ENCODE data around the gene PALLD. TPM values are rescaled to one million over a fixed set of nuclear protein-coding genes. Genes with fewer than 3 reads are reported as not detected.
A peak's percentile ranks its signal among the peaks of the same experiment; 100 is the strongest.

PALLD gene
- total and polyA plus RNA-seq, 12 donors, result 169 to 1,537 (median 667) TPM

DNA sequence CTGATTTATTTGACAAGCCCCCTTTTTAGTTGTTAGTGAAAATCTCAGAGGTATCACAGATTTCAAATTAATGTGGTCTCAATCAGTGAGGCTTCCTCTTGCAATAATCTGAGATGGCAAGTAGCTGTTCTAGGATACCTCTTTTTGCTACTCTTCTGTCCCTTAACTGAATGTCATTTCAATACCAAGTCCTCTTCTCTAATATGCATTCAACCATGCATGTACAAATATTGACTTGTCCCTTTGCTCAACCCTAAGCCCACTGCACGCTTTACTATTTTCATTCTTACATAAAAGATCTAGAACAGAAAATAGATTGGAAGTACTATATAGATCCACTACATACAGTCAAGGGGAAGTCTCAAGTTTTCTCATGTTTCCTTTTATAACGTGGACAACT, 349.0 kb downstream of the PALLD start:
- 81 to 86% methylated on average over 2 of the region's 2 CpGs for WGBS, 2 donors
- Histone ChIP-seq H3K36me3 (no peaks in the 10 kb centered on the region), H3K27ac (peak overlapping the region in 4 of 10 donors; percentile 3 to 91 (median 56)), H3K4me1 (peaks cover 13 to 99% (median 80%) of the 10 kb centered on the region in 9 donors), H3K4me3 (no peak overlapping the region), H3K9me3 (no peaks in the 10 kb centered on the region), H3K27me3 (no peaks in the 10 kb centered on the region)
- intact Hi-C loops (cut with DNase I), result no loop called here
- TF ChIP-seq, protein P1, sequence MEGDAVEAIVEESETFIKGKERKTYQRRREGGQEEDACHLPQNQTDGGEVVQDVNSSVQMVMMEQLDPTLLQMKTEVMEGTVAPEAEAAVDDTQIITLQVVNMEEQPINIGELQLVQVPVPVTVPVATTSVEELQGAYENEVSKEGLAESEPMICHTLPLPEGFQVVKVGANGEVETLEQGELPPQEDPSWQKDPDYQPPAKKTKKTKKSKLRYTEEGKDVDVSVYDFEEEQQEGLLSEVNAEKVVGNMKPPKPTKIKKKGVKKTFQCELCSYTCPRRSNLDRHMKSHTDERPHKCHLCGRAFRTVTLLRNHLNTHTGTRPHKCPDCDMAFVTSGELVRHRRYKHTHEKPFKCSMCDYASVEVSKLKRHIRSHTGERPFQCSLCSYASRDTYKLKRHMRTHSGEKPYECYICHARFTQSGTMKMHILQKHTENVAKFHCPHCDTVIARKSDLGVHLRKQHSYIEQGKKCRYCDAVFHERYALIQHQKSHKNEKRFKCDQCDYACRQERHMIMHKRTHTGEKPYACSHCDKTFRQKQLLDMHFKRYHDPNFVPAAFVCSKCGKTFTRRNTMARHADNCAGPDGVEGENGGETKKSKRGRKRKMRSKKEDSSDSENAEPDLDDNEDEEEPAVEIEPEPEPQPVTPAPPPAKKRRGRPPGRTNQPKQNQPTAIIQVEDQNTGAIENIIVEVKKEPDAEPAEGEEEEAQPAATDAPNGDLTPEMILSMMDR (IDR thresholded peaks at IDR 0.05), result no peak
- no peak for DNase-seq
- no peak for ATAC-seq

DNA sequence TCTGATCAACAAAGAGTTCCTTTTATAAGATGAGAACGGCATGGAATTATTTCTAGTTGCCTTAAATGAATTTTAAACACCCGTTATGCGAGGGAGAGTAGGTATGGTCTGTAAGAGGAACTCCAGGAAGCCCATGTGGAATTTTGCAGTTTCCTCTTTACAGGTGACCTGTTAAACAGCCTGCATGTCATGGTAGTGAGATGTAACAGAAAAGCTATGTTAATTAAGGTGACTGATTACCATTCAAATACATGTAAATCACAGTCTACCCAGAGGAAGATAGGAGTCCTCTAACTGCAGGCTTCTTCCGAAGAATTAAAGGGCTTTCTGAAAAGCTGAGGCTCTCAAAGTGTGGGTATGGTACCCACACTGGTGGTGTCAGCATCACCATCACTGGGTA, 349.6 kb downstream of the PALLD start:
- H3K36me3 ChIP-seq, result no peaks in the 10 kb centered on the region
- no peak for DNase-seq
- intact Hi-C loops (cut with DNase I), result no loop called here
- peak overlapping the region in 2 of 10 donors; percentile 12 to 91 for H3K27ac ChIP-seq
- H3K27me3 ChIP-seq, result no peaks in the 10 kb centered on the region
- no peak for ATAC-seq
- no peaks in the 10 kb centered on the region for H3K9me3 ChIP-seq
- H3K4me3 ChIP-seq, result no peak overlapping the region
- peaks cover 9 to 99% (median 76%) of the 10 kb centered on the region in 9 donors for H3K4me1 ChIP-seq
- TF ChIP-seq, protein P1 (IDR thresholded peaks at IDR 0.05), result no peak
- WGBS, 2 donors, result 88 to 91% methylated on average over 4 of the region's 4 CpGs

DNA sequence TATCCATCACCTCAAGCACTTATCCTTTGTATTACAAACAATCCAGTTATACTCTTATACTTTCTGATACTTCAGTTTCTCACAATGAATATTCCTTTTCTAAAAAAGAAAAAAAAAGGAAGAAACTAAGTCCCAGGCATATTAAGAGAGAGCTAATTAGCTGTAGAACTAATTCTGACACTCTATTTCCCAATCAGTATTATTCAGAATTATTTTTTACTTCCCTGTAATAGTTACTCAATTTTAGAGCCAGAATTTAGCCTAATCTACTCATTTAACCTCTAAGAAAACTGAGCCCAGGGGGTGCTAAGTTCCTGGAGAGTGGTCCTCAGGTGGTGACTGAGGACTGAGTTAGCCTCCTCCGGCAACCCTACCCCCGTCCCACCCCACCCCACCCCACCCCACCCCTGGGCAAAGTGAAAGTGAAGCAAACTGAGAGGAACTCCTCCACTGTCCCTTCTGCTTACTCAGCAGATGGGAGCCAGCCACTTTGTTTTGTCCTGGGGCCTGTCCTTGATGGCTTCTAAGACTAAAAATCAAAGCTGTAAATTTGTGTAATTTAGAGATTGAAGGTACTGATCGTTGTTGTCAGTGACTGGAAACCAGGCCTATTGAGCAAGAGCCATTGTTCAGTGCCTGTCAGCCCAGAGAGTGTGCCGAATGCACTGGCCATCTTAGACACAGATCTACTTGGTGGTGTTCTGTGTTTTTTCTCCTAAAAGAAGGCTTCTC, 351.1 kb downstream of the PALLD start:
- intact Hi-C loops (cut with DNase I), result no loop called here
- H3K27me3 ChIP-seq, result no peaks in the 10 kb centered on the region
- peak overlapping the region in 8 of 10 donors; percentile 23 to 91 (median 68) for H3K27ac ChIP-seq
- H3K4me1 ChIP-seq, result peaks cover 3 to 94% (median 67%) of the 10 kb centered on the region in 9 donors
- TF ChIP-seq, protein P1 (IDR thresholded peaks at IDR 0.05), result no peak
- DNase-seq, result no peak
- peak; percentile 41 to 61 (median 57) for ATAC-seq
- H3K9me3 ChIP-seq, result no peaks in the 10 kb centered on the region
- WGBS, 2 donors, result 11 to 20% methylated on average over 4 of the region's 4 CpGs
- H3K4me3 ChIP-seq, result peak overlapping the region in 5 of 10 donors; percentile 4 to 23 (median 14)
- no peaks in the 10 kb centered on the region for H3K36me3 ChIP-seq

DNA sequence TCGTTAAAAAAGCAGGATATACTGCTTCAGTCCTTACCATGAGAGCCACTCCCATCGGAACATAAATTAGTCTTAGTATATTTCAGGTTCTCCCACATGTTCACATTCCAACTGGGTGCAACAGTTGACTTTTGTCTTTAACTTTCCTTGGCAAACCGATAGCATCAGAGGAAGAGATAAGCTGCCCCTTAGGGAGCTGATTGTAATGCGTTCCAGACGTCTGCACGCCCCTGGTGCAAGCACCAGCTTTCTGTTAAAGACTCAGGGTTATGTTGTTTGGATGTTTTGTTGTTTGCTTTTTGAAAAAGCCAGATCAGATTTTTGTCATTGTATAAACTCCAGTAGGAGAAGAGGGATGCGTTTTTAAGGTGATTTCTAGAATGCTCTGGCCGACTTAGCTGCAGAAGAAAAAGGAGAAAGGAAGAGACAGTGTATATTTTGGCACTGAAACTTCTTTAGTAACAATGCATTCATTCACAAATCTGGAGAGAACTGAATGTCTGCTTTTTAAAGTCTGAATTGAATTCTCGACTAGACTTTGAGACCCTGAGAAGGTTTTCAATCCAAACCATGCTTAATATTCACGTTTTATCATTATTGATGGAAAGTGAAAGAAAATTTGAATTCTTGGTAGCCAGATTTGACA, 352.3 kb downstream of the PALLD start:
- no peak for DNase-seq
- peak in 6 of 8 donors; percentile 25 to 61 (median 34) for ATAC-seq
- peak overlapping the region in 9 of 10 donors; percentile 11 to 91 (median 66) for H3K27ac ChIP-seq

More for the DNA sequence above, 352.3 kb downstream of the PALLD start:
- Histone ChIP-seq H3K4me1 (peaks cover 6 to 95% (median 67%) of the 10 kb centered on the region in 9 donors), H3K4me3 (peak overlapping the region in 5 of 10 donors; percentile 1 to 31 (median 13)), H3K36me3 (no peaks in the 10 kb centered on the region), H3K27me3 (no peaks in the 10 kb centered on the region), H3K9me3 (no peaks in the 10 kb centered on the region)
- WGBS, 2 donors, result 12 to 14% methylated on average over 10 of the region's 10 CpGs
- TF ChIP-seq, protein P1 (IDR thresholded peaks at IDR 0.05), result no peak
- intact Hi-C loops (cut with DNase I), result no loop called here
